Caco-2 (cell line): ENCODE data around the gene CDK17. TPM values are rescaled to one million over a fixed set of nuclear protein-coding genes. Genes with fewer than 3 reads are reported as not detected.

Source experiments
- BruUV-seq: library from RNA; stranded (reverse); fragments of 400-500 nt; replicated peaks from 2 replicates; lab custom pipeline; 2021; lab: Mats Ljungman, UMichigan
- CTCF ChIA-PET: fragments of 300-600 bp; sonication (Branson Sonifier 250); formaldehyde crosslinking; loops from one replicate; lab custom pipeline; 2022; ENCODE audit warnings: antibody characterized with exemption; lab: Charles Lee
- POLR2A ChIA-PET: fragments of 300-600 bp; sonication (Branson Sonifier 250); formaldehyde crosslinking; loops from one replicate; lab custom pipeline; 2022; ENCODE audit warnings: antibody characterized with exemption; lab: Charles Lee
- DNase-seq, 2 experiments: peaks; one replicate each; pipeline versions ENCODE4 v3.0.0 to v3.0.0-alpha.2; 2020 to 2022
- H3K27me3 ChIP-seq: replicated peaks from 2 replicates; pipeline ENCODE4 v1.6.0; 2011; ENCODE audit warnings: low read length; ENCODE audit not compliant: control insufficient read depth, insufficient read depth
- H3K36me3 ChIP-seq: 2 replicates; pipeline ENCODE4 v1.5.1; 2011; ENCODE audit warnings: low read length; ENCODE audit not compliant: control insufficient read depth, insufficient read depth
- H3K4me1 ChIP-seq: fragments of 250-450 bp; sonication (Bioruptor Pico); 2 replicates; pipeline ENCODE4 v1.5.1; 2020; ENCODE audit warnings: mild to moderate bottlenecking
- H3K4me3 ChIP-seq: 2 replicates; pipeline ENCODE4 v1.5.1; 2011; ENCODE audit warnings: low read depth, mild to moderate bottlenecking, control low read depth, low read length
- H3K9me3 ChIP-seq: fragments of 250-450 bp; sonication (Bioruptor Pico); 2 replicates; pipeline ENCODE4 v1.5.1; 2020; ENCODE audit warnings: mild to moderate bottlenecking, moderate library complexity
- H3K27ac Mint-ChIP-seq: one replicate; pipeline ENCODE4 v1.8.0; 2022; ENCODE audit warnings: mixed read lengths; ENCODE audit not compliant: unreplicated experiment
- H3K27me3 Mint-ChIP-seq: one replicate; pipeline ENCODE4 v1.8.0; 2022; ENCODE audit warnings: mixed read lengths; ENCODE audit not compliant: insufficient read depth, unreplicated experiment
- H3K36me3 Mint-ChIP-seq: one replicate; pipeline ENCODE4 v1.8.0; 2022; ENCODE audit warnings: mild to moderate bottlenecking, mixed read lengths; ENCODE audit not compliant: insufficient read depth, unreplicated experiment
- H3K4me1 Mint-ChIP-seq: one replicate; pipeline ENCODE4 v1.8.0; 2022; ENCODE audit warnings: low read depth, mixed read lengths; ENCODE audit not compliant: unreplicated experiment
- H3K4me3 Mint-ChIP-seq: one replicate; pipeline ENCODE4 v1.8.0; 2022; ENCODE audit warnings: mild to moderate bottlenecking, moderate library complexity, mixed read lengths; ENCODE audit not compliant: unreplicated experiment
- H3K9me3 Mint-ChIP-seq: one replicate; pipeline ENCODE4 v1.8.0; 2022; ENCODE audit warnings: mixed read lengths; ENCODE audit not compliant: unreplicated experiment
- intact Hi-C: fragments of 100-400 bp; cut with micrococcal nuclease; formaldehyde crosslinking; loops from one replicate; pipeline ENCODE4 v1.10.0; 2022; ENCODE audit not compliant: unreplicated experiment
- total RNA-seq: library from RNA; stranded (reverse); gene quantifications from 2 replicates; pipeline ENCODE4 v1.2.3, GENCODE V29; 2022
- TF ChIP-seq, protein P1 (sequence below), 2 experiments: fragments of 200-600 bp in 1 of 2; IDR thresholded peaks; 1 replicate in 1 of 2; 2 replicates in 1 of 2; pipeline versions ENCODE4 v1.5.1 to v1.8.0; 2011 to 2022; ENCODE audit warnings: antibody characterized with exemption in 1 of 2, control low read depth in 1 of 2, inconsistent platforms in 1 of 2, low read depth in 1 of 2, low read length in 1 of 2, mild to moderate bottlenecking in 1 of 2, moderate library complexity in 1 of 2; ENCODE audit not compliant: insufficient read depth in 1 of 2, severe bottlenecking in 1 of 2, unreplicated experiment in 1 of 2

The CDK17 gene
- total RNA-seq, 1 experiment from 2014 or later, result 11.7 TPM

DNA sequence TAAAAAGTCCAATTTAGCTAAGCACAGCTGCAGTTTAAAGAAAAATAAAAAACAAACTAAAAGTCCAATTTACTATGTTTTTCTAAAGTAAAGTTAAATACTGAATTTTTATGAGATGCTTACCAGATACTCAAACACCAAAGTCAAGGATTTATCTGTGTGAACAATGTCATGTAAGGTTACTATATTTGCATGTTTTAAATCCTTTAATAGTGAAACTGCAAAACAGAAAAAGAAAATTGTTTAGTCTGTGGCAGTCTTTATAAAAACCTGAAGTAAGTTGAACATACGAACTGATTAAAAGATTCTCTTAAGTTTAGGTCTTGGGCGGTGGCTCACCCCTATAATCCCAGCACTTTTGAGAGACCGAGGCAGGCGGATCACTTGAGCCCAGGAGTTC is 102.7 kb downstream of the CDK17 start:
- Histone ChIP-seq H3K4me1 (no peaks in the 10 kb centered on the region), H3K36me3 (no peaks in the 10 kb centered on the region), H3K4me3 (no peak overlapping the region), H3K27me3 (no peaks in the 10 kb centered on the region), H3K9me3 (no peaks in the 10 kb centered on the region)
- CTCF ChIA-PET, result no interaction called here
- TF ChIP-seq, protein P1, sequence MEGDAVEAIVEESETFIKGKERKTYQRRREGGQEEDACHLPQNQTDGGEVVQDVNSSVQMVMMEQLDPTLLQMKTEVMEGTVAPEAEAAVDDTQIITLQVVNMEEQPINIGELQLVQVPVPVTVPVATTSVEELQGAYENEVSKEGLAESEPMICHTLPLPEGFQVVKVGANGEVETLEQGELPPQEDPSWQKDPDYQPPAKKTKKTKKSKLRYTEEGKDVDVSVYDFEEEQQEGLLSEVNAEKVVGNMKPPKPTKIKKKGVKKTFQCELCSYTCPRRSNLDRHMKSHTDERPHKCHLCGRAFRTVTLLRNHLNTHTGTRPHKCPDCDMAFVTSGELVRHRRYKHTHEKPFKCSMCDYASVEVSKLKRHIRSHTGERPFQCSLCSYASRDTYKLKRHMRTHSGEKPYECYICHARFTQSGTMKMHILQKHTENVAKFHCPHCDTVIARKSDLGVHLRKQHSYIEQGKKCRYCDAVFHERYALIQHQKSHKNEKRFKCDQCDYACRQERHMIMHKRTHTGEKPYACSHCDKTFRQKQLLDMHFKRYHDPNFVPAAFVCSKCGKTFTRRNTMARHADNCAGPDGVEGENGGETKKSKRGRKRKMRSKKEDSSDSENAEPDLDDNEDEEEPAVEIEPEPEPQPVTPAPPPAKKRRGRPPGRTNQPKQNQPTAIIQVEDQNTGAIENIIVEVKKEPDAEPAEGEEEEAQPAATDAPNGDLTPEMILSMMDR (IDR thresholded peaks at IDR 0.05; ENCODE audit: insufficient read depth in 1 of 2, low read depth in 1 of 2, low read length in 1 of 2, severe bottlenecking in 1 of 2, unreplicated experiment in 1 of 2), result no peak
- H3K9me3 Mint-ChIP-seq, result no peaks in the 10 kb centered on the region
- no TSS peak for BruUV-seq
- no peak overlapping the region for H3K27ac Mint-ChIP-seq
- H3K36me3 Mint-ChIP-seq, result no peaks in the 10 kb centered on the region
- H3K4me1 Mint-ChIP-seq, result no peaks in the 10 kb centered on the region
- DNase-seq, result no peak
- intact Hi-C loops, result no loop called here
- no peak overlapping the region for H3K4me3 Mint-ChIP-seq
- POLR2A ChIA-PET, result no interaction called here
- H3K27me3 Mint-ChIP-seq, result no peaks in the 10 kb centered on the region

DNA sequence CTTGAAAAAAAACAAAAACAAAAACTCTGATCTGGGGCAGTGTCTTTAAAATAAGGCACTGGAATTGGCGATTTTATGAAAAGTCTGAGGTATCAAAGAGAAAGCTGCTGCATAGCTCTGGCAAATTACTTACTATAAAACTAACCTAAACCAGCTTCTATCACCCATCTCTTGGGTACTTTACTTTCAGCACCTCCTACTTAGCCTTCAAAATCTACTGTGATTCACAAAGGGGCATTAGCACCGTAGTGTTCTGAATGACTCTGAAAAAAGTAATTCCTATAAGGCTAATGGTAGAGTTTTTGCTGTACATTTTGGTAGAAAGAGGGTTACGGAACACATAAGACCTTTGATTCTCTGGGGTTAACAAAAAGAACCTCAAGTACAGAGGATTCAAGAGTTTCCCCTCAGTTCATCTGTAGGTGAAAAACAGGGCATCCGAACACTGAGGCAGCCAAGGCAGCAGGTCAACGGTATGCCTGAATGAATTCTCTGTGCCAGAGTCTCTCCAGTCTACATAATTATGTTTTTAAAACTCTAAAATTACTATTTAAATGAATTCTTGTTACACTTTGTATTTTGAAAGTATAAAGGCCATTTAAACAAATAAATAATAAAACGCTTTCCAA is 104.6 kb downstream of the CDK17 start:
- Histone ChIP-seq H3K9me3 (no peaks in the 10 kb centered on the region), H3K36me3 (no peaks in the 10 kb centered on the region), H3K27me3 (no peaks in the 10 kb centered on the region), H3K4me1 (no peaks in the 10 kb centered on the region), H3K4me3 (no peak overlapping the region)
- no peaks in the 10 kb centered on the region for H3K4me1 Mint-ChIP-seq
- BruUV-seq, result no TSS peak
- DNase-seq, result no peak
- ChIA-PET CTCF (interaction anchor here (0.7 kb wide), 2 partner anchors 195 to 216 kb away, joined by 5 read pairs; no protein-coding TSS in a partner anchor), POLR2A (no interaction called here)
- no peak overlapping the region for H3K4me3 Mint-ChIP-seq
- no peak overlapping the region for H3K27ac Mint-ChIP-seq
- TF ChIP-seq, protein P1 (IDR thresholded peaks at IDR 0.05; ENCODE audit: insufficient read depth in 1 of 2, low read depth in 1 of 2, low read length in 1 of 2, severe bottlenecking in 1 of 2, unreplicated experiment in 1 of 2), result no peak
- H3K36me3 Mint-ChIP-seq, result no peaks in the 10 kb centered on the region
- intact Hi-C loops, result no loop called here
- no peaks in the 10 kb centered on the region for H3K27me3 Mint-ChIP-seq
- no peaks in the 10 kb centered on the region for H3K9me3 Mint-ChIP-seq

DNA sequence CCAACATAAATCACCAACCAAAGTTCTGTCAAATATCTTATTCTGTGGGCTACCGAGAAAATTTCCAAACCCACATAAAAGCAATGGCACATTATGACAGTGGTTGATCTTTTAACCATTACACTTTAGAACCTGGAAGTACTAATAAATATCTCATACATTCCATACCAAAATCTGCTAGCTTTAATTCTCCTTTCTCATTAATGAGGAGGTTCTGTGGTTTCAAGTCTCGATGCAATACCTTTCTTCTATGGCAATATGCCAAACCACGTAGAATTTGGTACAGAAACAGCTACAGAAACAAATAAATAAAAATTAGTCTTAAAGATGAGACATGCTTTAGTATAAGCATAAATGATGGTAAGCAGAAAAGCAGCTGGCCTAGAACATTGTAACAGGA is 105.4 kb downstream of the CDK17 start:
- H3K27me3 Mint-ChIP-seq, result no peaks in the 10 kb centered on the region
- DNase-seq, result no peak
- Histone ChIP-seq H3K9me3 (no peaks in the 10 kb centered on the region), H3K36me3 (no peaks in the 10 kb centered on the region), H3K27me3 (no peaks in the 10 kb centered on the region), H3K4me1 (no peaks in the 10 kb centered on the region), H3K4me3 (no peak overlapping the region)
- ChIA-PET CTCF (no interaction called here), POLR2A (no interaction called here)
- no peaks in the 10 kb centered on the region for H3K4me1 Mint-ChIP-seq
- TF ChIP-seq, protein P1 (IDR thresholded peaks at IDR 0.05; ENCODE audit: insufficient read depth in 1 of 2, low read depth in 1 of 2, low read length in 1 of 2, severe bottlenecking in 1 of 2, unreplicated experiment in 1 of 2), result no peak
- H3K36me3 Mint-ChIP-seq, result no peaks in the 10 kb centered on the region
- H3K9me3 Mint-ChIP-seq, result no peaks in the 10 kb centered on the region
- BruUV-seq, result no TSS peak
- no peak overlapping the region for H3K27ac Mint-ChIP-seq
- intact Hi-C loops, result no loop called here
- no peak overlapping the region for H3K4me3 Mint-ChIP-seq
